ENCODE results near the gene KIF5B.

DNA sequence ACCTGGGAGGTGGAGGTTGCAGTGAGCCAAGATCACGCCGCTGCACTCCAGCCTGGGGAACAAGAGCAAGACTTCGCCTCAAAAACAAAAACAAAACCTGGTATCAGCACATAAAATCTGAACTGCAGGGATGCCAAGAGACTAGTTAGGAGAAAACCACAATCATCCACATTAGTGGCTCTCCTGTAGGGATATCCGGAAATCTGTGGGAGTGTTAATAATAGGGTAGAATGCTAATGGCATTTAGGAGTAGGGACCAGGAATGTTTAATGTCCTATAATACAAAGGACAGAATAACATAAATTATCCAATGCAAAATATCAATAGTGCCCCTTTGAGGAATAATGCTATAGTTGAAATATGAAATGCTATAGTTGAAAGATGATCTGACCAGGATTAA, 24.3 kb downstream of the KIF5B start:
- TF ChIP-seq, protein P1, sequence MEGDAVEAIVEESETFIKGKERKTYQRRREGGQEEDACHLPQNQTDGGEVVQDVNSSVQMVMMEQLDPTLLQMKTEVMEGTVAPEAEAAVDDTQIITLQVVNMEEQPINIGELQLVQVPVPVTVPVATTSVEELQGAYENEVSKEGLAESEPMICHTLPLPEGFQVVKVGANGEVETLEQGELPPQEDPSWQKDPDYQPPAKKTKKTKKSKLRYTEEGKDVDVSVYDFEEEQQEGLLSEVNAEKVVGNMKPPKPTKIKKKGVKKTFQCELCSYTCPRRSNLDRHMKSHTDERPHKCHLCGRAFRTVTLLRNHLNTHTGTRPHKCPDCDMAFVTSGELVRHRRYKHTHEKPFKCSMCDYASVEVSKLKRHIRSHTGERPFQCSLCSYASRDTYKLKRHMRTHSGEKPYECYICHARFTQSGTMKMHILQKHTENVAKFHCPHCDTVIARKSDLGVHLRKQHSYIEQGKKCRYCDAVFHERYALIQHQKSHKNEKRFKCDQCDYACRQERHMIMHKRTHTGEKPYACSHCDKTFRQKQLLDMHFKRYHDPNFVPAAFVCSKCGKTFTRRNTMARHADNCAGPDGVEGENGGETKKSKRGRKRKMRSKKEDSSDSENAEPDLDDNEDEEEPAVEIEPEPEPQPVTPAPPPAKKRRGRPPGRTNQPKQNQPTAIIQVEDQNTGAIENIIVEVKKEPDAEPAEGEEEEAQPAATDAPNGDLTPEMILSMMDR (IDR thresholded peaks at IDR 0.05) = no peak
- TF ChIP-seq SMAD4 (CRISPR knock-in tag; IDR thresholded peaks at IDR 0.05) (no peak), NFYB (CRISPR knock-in tag; conservative IDR thresholded peaks at IDR 0.05; ENCODE audit: low read depth) (no peak), JAZF1 (CRISPR knock-in tag; IDR thresholded peaks at IDR 0.05) (no peak), SP1 (CRISPR knock-in tag; conservative IDR thresholded peaks at IDR 0.05) (no peak), NFE2L1 (CRISPR knock-in tag; IDR thresholded peaks at IDR 0.05) (no peak), ZNF232 (CRISPR knock-in tag; IDR thresholded peaks at IDR 0.05) (no peak), CREM (CRISPR knock-in tag; IDR thresholded peaks at IDR 0.05) (no peak)
- TF ChIP-seq, protein P2, sequence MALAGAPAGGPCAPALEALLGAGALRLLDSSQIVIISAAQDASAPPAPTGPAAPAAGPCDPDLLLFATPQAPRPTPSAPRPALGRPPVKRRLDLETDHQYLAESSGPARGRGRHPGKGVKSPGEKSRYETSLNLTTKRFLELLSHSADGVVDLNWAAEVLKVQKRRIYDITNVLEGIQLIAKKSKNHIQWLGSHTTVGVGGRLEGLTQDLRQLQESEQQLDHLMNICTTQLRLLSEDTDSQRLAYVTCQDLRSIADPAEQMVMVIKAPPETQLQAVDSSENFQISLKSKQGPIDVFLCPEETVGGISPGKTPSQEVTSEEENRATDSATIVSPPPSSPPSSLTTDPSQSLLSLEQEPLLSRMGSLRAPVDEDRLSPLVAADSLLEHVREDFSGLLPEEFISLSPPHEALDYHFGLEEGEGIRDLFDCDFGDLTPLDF (CRISPR knock-in tag; IDR thresholded peaks at IDR 0.05) = no peak
- TF ChIP-seq, protein P3, sequence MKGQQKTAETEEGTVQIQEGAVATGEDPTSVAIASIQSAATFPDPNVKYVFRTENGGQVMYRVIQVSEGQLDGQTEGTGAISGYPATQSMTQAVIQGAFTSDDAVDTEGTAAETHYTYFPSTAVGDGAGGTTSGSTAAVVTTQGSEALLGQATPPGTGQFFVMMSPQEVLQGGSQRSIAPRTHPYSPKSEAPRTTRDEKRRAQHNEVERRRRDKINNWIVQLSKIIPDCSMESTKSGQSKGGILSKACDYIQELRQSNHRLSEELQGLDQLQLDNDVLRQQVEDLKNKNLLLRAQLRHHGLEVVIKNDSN (CRISPR knock-in tag; IDR thresholded peaks at IDR 0.05) = no peak
- TF ChIP-seq, protein P4, sequence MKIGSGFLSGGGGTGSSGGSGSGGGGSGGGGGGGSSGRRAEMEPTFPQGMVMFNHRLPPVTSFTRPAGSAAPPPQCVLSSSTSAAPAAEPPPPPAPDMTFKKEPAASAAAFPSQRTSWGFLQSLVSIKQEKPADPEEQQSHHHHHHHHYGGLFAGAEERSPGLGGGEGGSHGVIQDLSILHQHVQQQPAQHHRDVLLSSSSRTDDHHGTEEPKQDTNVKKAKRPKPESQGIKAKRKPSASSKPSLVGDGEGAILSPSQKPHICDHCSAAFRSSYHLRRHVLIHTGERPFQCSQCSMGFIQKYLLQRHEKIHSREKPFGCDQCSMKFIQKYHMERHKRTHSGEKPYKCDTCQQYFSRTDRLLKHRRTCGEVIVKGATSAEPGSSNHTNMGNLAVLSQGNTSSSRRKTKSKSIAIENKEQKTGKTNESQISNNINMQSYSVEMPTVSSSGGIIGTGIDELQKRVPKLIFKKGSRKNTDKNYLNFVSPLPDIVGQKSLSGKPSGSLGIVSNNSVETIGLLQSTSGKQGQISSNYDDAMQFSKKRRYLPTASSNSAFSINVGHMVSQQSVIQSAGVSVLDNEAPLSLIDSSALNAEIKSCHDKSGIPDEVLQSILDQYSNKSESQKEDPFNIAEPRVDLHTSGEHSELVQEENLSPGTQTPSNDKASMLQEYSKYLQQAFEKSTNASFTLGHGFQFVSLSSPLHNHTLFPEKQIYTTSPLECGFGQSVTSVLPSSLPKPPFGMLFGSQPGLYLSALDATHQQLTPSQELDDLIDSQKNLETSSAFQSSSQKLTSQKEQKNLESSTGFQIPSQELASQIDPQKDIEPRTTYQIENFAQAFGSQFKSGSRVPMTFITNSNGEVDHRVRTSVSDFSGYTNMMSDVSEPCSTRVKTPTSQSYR (CRISPR knock-in tag; IDR thresholded peaks at IDR 0.05) = no peak
- TF ChIP-seq, protein P5, sequence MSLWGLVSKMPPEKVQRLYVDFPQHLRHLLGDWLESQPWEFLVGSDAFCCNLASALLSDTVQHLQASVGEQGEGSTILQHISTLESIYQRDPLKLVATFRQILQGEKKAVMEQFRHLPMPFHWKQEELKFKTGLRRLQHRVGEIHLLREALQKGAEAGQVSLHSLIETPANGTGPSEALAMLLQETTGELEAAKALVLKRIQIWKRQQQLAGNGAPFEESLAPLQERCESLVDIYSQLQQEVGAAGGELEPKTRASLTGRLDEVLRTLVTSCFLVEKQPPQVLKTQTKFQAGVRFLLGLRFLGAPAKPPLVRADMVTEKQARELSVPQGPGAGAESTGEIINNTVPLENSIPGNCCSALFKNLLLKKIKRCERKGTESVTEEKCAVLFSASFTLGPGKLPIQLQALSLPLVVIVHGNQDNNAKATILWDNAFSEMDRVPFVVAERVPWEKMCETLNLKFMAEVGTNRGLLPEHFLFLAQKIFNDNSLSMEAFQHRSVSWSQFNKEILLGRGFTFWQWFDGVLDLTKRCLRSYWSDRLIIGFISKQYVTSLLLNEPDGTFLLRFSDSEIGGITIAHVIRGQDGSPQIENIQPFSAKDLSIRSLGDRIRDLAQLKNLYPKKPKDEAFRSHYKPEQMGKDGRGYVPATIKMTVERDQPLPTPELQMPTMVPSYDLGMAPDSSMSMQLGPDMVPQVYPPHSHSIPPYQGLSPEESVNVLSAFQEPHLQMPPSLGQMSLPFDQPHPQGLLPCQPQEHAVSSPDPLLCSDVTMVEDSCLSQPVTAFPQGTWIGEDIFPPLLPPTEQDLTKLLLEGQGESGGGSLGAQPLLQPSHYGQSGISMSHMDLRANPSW (CRISPR knock-in tag; conservative IDR thresholded peaks at IDR 0.05; ENCODE audit: low read depth) = no peak
- TF ChIP-seq, protein P6, sequence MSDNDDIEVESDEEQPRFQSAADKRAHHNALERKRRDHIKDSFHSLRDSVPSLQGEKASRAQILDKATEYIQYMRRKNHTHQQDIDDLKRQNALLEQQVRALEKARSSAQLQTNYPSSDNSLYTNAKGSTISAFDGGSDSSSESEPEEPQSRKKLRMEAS (CRISPR knock-in tag; IDR thresholded peaks at IDR 0.05) = no peak
